Gastrocnemius medialis (tissue), 4 donors: ENCODE data around the gene SYT1. TPM values are rescaled to one million over a fixed set of nuclear protein-coding genes. Genes with fewer than 3 reads are reported as not detected.

Experiments used
- ATAC-seq, 2 donors: fragments of 150-250 bp; one replicate each; pipeline ENCODE4 v1.9.1; 2016
- DNase-seq, 2 donors: peaks; one replicate each; pipeline ENCODE4 v3.0.0-alpha.2; 2019
- H3K27ac ChIP-seq, 4 donors: fragments of 200-600 bp; sonication (generic); 1 replicate in 1 of 4; 2 replicates in 3 of 4; pipeline ENCODE4 v1.5.1; 2016 to 2018; ENCODE audit warnings: mild to moderate bottlenecking in 2 of 4, moderate library complexity in 1 of 4
- H3K27me3 ChIP-seq, 3 donors: fragments of 200-600 bp; sonication (generic) in 2 of 3; 1 replicate in 1 of 3; 2 replicates in 2 of 3; pipeline versions ENCODE4 v1.5.1 to v1.6.0; 2016 to 2019; ENCODE audit warnings: mild to moderate bottlenecking in 1 of 3, moderate library complexity in 1 of 3
- H3K36me3 ChIP-seq, 2 donors: fragments of 200-600 bp; sonication (generic) in 1 of 2; one replicate each; pipeline ENCODE4 v1.5.1; 2017 to 2018
- H3K4me1 ChIP-seq, 2 donors: fragments of 200-600 bp; sonication (generic) in 1 of 2; one replicate each; pipeline ENCODE4 v1.5.1; 2016 to 2017; ENCODE audit warnings: mild to moderate bottlenecking in 2 of 2
- H3K4me3 ChIP-seq, 4 donors: fragments of 200-600 bp; sonication (generic) in 3 of 4; 1 replicate in 1 of 4; 2 replicates in 3 of 4; pipeline ENCODE4 v1.5.1; 2016 to 2019; ENCODE audit warnings: mild to moderate bottlenecking in 2 of 4
- H3K9me3 ChIP-seq, 3 donors: fragments of 200-600 bp; sonication (generic) in 2 of 3; 1 replicate in 1 of 3; 2 replicates in 2 of 3; pipeline ENCODE4 v1.5.1; 2016 to 2019
- CTCF ChIP-seq, 5 experiments: fragments of 450-650 bp in 3 of 5; fragments of 200-600 bp in 2 of 5; sonication (generic) in 2 of 5; IDR thresholded peaks in 4 of 5; conservative IDR thresholded peaks in 1 of 5; 1 replicate in 4 of 5; 2 replicates in 1 of 5; pipeline ENCODE4 v1.5.1; 2016 to 2019; ENCODE audit warnings: antibody characterized with exemption in 5 of 5, mild to moderate bottlenecking in 3 of 5, moderate library complexity in 3 of 5
- POLR2A ChIP-seq, 2 donors: fragments of 450-650 bp; IDR thresholded peaks; one replicate each; pipeline ENCODE4 v1.6.1; 2017; ENCODE audit warnings: antibody characterized with exemption in 2 of 2, mild to moderate bottlenecking in 2 of 2, moderate library complexity in 2 of 2
- in situ Hi-C, 4 donors: fragments of 200-750 bp; cut with MboI; loops; one replicate each; pipeline versions ENCODE4 v1.15.0 to v1.8.0; 2017; ENCODE audit warnings: low sequenced_read_pairs in 4 of 4
- intact Hi-C: fragments of 100-400 bp; cut with DNase I; formaldehyde crosslinking; loops from one replicate; pipeline ENCODE4 v1.15.1; 2023; ENCODE audit warnings: low total_unique reads
- total RNA-seq, 4 donors: library from RNA; depleted of rRNA; stranded (reverse); fragments of >200 nt; gene quantifications; one replicate each; pipeline versions ENCODE4 v1.1.0 to v1.2.3, GENCODE V29; 2016

SYT1 gene
- total RNA-seq, 4 donors from 2014 or later, result 0.13 to 0.88 TPM; not detected in 2

GRCh38 chr12:79442396-79442795 is 577.8 kb downstream of the SYT1 start:
- no peak for DNase-seq
- no peak for ATAC-seq
- intact Hi-C loops, result no loop called here
- H3K9me3 ChIP-seq, result no peaks in the 10 kb centered on the region
- no peaks in the 10 kb centered on the region for H3K36me3 ChIP-seq
- no peaks in the 10 kb centered on the region for H3K27me3 ChIP-seq
- in situ Hi-C loops, result no loop called here
- no peaks in the 10 kb centered on the region for H3K4me1 ChIP-seq
- no peak for TF ChIP-seq POLR2A (IDR thresholded peaks at IDR 0.05)
- TF ChIP-seq CTCF (IDR thresholded peaks at IDR 0.05 in 4 of 5, conservative IDR thresholded peaks at IDR 0.05 in 1 of 5), result no peak
- H3K27ac ChIP-seq, result no peak overlapping the region
- H3K4me3 ChIP-seq, result no peak overlapping the region

- Histone ChIP-seq H3K4me1 (no peaks in the 10 kb centered on the region), H3K9me3 (no peaks in the 10 kb centered on the region), H3K4me3 (no peak overlapping the region), H3K36me3 (no peaks in the 10 kb centered on the region), H3K27me3 (no peaks in the 10 kb centered on the region), H3K27ac (no peak overlapping the region)
- ATAC-seq, result no peak
- in situ Hi-C loops (no loop called here), intact Hi-C loops (no loop called here)
- no peak for DNase-seq
- TF ChIP-seq CTCF (IDR thresholded peaks at IDR 0.05 in 4 of 5, conservative IDR thresholded peaks at IDR 0.05 in 1 of 5), result no peak
- TF ChIP-seq POLR2A (IDR thresholded peaks at IDR 0.05), result no peak
Observed at GRCh38 chr12:79444089-79444488, 579.5 kb downstream of the SYT1 start.

- no peak for TF ChIP-seq POLR2A (IDR thresholded peaks at IDR 0.05)
- TF ChIP-seq CTCF (IDR thresholded peaks at IDR 0.05 in 4 of 5, conservative IDR thresholded peaks at IDR 0.05 in 1 of 5), result no peak
- no peak for ATAC-seq
- no peak overlapping the region for H3K4me3 ChIP-seq
- no peak for DNase-seq
- no peaks in the 10 kb centered on the region for H3K4me1 ChIP-seq
- no peaks in the 10 kb centered on the region for H3K27me3 ChIP-seq
- intact Hi-C loops, result no loop called here
- H3K27ac ChIP-seq, result no peak overlapping the region
- H3K9me3 ChIP-seq, result no peaks in the 10 kb centered on the region
- no peaks in the 10 kb centered on the region for H3K36me3 ChIP-seq
- in situ Hi-C loops, result no loop called here
Observed at GRCh38 chr12:79448816-79449215, 584.2 kb downstream of the SYT1 start.

- TF ChIP-seq POLR2A (IDR thresholded peaks at IDR 0.05) (no peak), CTCF (IDR thresholded peaks at IDR 0.05 in 4 of 5, conservative IDR thresholded peaks at IDR 0.05 in 1 of 5) (no peak)
- Histone ChIP-seq H3K4me3 (no peak overlapping the region), H3K27ac (no peak overlapping the region), H3K4me1 (no peaks in the 10 kb centered on the region), H3K36me3 (no peaks in the 10 kb centered on the region), H3K9me3 (no peaks in the 10 kb centered on the region), H3K27me3 (no peaks in the 10 kb centered on the region)
- intact Hi-C loops (no loop called here), in situ Hi-C loops (no loop called here)
- ATAC-seq (no peak), DNase-seq (no peak)
Observed at GRCh38 chr12:79451365-79451764, 586.8 kb downstream of the SYT1 start.

- in situ Hi-C loops, result no loop called here
- no peaks in the 10 kb centered on the region for H3K36me3 ChIP-seq
- H3K4me1 ChIP-seq, result no peaks in the 10 kb centered on the region
- H3K27me3 ChIP-seq, result no peaks in the 10 kb centered on the region
- H3K27ac ChIP-seq, result no peak overlapping the region
- no peaks in the 10 kb centered on the region for H3K9me3 ChIP-seq
- no peak overlapping the region for H3K4me3 ChIP-seq
- peak; percentile 9 to 37 for DNase-seq
- peak; percentile 55 to 56 for ATAC-seq
- TF ChIP-seq CTCF (IDR thresholded peaks at IDR 0.05 in 4 of 5, conservative IDR thresholded peaks at IDR 0.05 in 1 of 5), result no peak
- TF ChIP-seq POLR2A (IDR thresholded peaks at IDR 0.05), result no peak
- intact Hi-C loops, result no loop called here
Observed at GRCh38 chr12:79451978-79452377, 587.4 kb downstream of the SYT1 start.
